OCI-LY7 (cell line): ENCODE measurements around the gene FBXO2.

Source experiments
- CTCF ChIP-seq: fragments of 200-600 bp; sonication (generic); conservative IDR thresholded peaks from 2 replicates; pipeline ENCODE4 v1.5.1; 2014; ENCODE audit warnings: mild to moderate bottlenecking, antibody characterized with exemption, low read length, moderate library complexity, mixed read lengths
- EZH2phosphoT487 ChIP-seq: fragments of 200-600 bp; sonication (generic); IDR thresholded peaks from 2 replicates; pipeline ENCODE4 v1.6.1; 2018; ENCODE audit warnings: low read depth, borderline replicate concordance, mild to moderate bottlenecking, mixed run types, antibody characterized with exemption, low read length, moderate library complexity, mixed read lengths

- TF ChIP-seq CTCF (no peak), EZH2phosphoT487 (no peak)
Observed at GRCh38 chr1:11615090-11615489, 39.1 kb downstream of the FBXO2 start.
